ENCODE measurements around the gene PLEKHG2.

PLEKHG2 gene

DNA sequence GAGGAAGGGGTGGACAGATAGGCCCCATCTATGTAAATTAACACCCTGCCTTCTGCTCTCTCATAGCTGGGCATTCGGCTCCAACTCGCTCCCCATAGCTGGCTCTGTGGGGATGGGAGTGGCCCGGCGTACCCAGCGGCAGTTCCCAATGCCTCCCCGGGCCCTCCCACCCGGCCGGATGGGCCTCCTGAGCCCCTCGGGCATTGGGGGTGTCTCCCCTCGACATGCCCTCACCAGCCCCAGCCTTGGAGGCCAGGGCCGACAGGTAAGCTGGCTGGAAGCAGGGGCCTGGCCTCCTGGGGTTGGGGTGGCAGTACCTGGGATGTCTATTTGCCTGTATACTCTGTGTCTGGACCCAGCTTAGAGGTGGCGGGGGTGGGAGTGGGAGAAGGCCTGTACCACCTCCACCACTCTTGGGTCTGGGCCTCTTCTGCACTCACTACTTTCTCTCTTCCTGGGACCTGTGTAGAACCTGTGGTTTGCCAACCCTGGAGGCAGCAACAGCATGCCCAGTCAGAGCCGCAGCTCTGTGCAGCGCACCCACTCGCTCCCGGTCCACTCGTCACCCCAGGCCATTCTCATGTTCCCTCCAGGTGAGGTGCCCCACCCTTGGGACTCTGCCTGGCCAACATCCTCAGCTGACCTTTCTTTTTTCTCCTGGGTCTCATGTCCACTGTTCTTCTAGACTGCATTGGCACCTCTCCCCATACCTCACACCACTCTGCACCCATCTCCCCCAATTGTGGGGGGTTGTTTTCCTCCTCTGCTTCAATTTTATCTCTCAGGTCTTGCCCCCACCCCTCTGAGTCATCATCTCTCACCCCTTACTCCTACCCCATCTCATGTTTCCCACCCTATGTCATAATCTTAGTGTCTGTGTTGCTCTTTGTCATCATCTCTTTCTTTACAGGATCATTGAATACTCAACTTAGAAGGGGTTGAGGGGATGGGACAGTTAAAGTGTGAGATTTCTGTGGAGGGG lies 31.7 kb upstream of the PLEKHG2 start:
- Mint-ChIP-seq H3K36me3 (ENCODE audit: low read depth) (peaks cover 25% of the 10 kb centered on the region), H3K27ac (peak overlapping the region; percentile 13), H3K4me1 (no peaks in the 10 kb centered on the region), H3K9me3 (no peaks in the 10 kb centered on the region), H3K4me3 (no peak overlapping the region), H3K27me3 (no peaks in the 10 kb centered on the region)
- no peak for ATAC-seq
- DNase-seq: no peak

DNA sequence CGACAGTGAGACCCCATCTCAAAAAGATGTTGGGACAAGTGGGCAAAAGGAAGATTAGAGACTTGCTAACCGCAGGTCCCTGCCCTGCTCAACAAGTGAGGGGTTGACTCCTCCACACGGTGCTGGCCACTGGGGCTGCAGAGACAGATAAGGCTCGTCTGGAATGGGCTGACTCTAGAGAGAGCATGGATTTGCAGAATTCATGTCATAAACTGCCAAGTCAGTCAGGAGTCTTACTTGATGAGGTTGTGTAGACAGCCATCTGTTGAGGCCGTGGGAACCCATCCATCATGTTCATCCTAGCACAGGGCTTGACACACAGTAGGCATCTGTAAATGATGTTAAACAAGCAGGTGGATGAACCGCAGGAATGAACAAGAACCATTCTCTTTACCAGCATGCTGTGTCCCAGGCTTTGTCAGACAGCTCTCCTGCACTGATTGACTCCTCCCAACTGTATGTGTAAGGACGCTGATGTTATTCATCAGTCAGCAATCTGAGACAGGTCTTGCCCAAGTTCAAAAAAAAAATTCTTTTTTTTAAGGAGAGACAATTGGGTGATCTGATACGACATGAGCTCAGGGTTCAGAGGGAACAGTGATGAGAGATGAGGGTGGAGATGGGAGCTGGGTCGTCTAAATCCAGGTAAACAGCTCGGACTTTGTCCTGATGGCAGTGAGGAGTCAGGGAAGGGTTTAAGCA lies 30.4 kb upstream of the PLEKHG2 start:
- Mint-ChIP-seq H3K27ac (no peak overlapping the region), H3K27me3 (no peaks in the 10 kb centered on the region), H3K4me3 (no peak overlapping the region), H3K4me1 (no peaks in the 10 kb centered on the region), H3K9me3 (no peaks in the 10 kb centered on the region), H3K36me3 (ENCODE audit: low read depth) (peaks cover 26% of the 10 kb centered on the region)
- DNase-seq: no peak
- ATAC-seq: no peak

DNA sequence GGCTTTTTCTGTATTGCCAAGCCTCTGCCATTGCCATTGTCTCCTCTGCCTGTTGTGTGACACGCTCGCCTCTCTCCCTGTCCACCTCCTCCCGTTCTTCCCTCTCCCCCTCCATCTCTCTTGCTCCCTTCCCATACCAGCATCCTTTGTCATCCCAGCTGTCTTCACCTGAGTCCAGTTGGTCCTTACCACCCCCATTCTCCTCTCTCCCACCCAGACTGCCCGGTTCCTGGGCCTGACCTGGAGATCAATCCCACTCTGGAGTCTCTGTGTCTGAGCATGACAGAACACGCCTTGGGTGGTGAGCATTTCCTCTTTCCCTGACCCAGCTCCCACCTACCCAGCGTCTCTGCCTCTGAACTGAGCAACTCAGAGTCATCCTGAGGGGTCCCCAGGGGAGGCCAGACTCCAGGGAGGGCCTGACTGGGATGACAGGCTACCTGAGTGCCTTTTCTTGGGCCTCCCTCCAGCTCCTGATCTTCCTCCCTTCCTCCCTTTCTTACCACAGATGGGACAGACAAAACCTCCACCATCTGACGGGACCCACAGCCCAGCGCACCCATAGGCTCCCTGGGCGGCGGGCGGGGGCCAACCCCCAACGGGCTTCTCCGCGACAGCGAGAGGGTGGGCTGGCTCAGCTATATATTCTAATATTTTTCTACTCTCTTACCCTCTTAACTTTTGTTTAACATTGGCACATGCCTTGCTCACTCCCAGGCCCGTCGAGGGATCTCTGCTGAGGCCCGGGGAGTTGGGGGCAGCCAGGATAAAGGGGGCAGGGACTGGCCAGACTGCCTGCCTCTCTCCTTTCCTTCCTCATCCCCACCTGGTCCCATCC lies 29.3 kb upstream of the PLEKHG2 start:
- H3K9me3 Mint-ChIP-seq: no peaks in the 10 kb centered on the region
- H3K27ac Mint-ChIP-seq: no peak overlapping the region
- H3K4me3 Mint-ChIP-seq: no peak overlapping the region
- DNase-seq: no peak
- H3K36me3 Mint-ChIP-seq (ENCODE audit: low read depth): peaks cover 24% of the 10 kb centered on the region
- no peak for ATAC-seq
- peaks cover 1% of the 10 kb centered on the region for H3K4me1 Mint-ChIP-seq
- H3K27me3 Mint-ChIP-seq: no peaks in the 10 kb centered on the region

DNA sequence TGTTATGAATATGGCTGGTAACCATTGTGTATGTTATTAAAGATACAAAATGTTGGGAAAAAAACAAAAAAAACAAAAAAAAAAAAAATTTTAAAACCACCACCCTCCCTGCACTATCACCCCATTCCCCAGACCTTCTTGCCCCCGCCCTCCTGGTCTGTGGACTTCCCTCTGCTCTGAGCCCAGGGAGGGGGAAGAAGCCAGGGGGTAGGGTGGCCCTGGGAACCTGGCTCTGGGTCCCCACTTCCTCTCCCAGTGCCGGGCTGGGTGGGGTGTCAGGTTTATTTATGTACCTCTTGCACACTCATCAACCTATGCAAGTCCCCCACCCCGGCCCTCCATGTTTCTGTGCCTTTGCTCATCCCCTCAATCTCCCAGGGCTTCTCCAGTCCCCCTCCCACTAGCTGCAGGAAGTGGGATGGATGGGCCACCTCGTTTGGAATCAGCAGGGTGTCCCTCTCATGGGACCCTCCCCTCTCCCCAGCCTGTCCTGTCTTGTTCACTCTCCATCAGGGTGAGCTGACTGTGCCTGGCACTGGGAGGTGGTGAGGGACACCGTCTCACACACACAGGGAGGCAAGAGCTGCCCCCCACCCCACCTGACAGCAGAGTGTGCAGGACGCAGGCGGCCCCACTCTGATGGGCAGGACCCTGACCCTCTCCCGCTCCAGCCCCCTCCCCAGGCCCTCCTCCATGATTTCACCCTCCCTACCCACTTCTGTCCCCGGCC lies 27.5 kb upstream of the PLEKHG2 start:
- H3K27ac Mint-ChIP-seq: peak overlapping the region; percentile 27
- H3K4me3 Mint-ChIP-seq: no peak overlapping the region
- peaks cover 32% of the 10 kb centered on the region for H3K36me3 Mint-ChIP-seq (ENCODE audit: low read depth)
- no peaks in the 10 kb centered on the region for H3K9me3 Mint-ChIP-seq
- H3K4me1 Mint-ChIP-seq: peaks cover 12% of the 10 kb centered on the region
- no peak for ATAC-seq
- no peak for DNase-seq
- H3K27me3 Mint-ChIP-seq: no peaks in the 10 kb centered on the region

DNA sequence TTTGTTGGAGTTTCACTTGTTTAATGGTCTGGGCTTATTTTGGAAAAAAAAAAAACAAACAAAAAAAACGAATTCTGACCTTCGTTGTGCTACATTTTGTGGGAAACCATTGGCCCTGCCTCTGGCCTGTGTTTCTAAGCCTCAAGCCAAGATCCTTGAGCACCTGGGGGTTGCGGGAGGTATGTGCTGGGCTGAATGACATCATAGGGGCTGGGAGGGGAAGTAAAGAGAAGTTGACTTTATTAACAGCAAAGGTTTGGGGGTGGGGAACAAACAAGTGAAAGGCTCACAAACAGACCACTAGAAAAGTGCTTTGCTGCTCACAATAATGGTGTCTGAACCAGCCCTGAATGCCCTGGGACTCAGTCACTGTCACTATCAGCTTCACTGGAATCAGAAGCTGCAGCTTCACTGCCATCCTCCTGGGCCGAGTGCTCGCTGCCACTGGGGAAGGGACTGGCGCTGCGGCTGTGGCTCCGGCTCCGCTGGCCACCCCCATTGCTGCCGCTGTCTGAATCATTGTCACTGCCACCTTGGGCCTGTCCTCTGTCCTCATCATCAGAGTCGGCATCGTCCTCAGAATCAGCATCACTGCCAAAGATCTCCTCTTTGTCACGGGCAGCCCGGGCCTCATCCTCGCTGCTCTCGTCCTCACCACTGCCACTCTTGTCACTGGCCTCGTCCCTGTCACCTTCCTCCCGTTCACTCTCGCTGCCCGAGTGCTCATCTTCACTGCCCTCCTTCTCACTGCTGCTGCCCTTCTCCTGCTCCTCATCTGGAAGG lies 26.6 kb upstream of the PLEKHG2 start:
- no peak overlapping the region for H3K27ac Mint-ChIP-seq
- peaks cover 16% of the 10 kb centered on the region for H3K4me1 Mint-ChIP-seq
- ATAC-seq (no peak), DNase-seq (no peak)
- peaks cover 31% of the 10 kb centered on the region for H3K36me3 Mint-ChIP-seq (ENCODE audit: low read depth)
- H3K27me3 Mint-ChIP-seq: no peaks in the 10 kb centered on the region
- no peak overlapping the region for H3K4me3 Mint-ChIP-seq
- no peaks in the 10 kb centered on the region for H3K9me3 Mint-ChIP-seq

DNA sequence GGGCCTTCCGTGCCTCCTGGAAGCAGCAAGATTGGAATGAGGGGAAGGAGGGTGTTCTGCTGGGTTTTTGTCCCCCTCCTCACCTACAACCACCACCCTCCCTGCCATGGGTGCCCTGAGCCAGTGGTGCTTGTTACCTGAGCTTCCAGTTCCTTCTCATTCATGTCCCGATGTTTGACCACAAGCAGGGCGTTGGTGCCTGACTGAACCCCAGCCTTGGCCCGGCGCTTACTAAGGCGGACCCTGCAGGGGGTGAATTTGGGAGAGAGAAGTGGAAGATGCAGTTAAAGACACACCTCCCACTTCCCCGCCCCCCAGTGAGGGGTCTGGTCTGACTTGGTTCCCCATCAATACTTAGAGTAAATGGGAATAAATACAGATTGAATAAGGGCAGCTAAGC lies 25.9 kb upstream of the PLEKHG2 start:
- ATAC-seq (no peak), DNase-seq (no peak)
- H3K27me3 Mint-ChIP-seq: peaks cover 3% of the 10 kb centered on the region
- H3K27ac Mint-ChIP-seq: no peak overlapping the region
- no peak overlapping the region for H3K4me3 Mint-ChIP-seq
- H3K36me3 Mint-ChIP-seq (ENCODE audit: low read depth): peaks cover 30% of the 10 kb centered on the region
- no peaks in the 10 kb centered on the region for H3K9me3 Mint-ChIP-seq
- peaks cover 24% of the 10 kb centered on the region for H3K4me1 Mint-ChIP-seq

DNA sequence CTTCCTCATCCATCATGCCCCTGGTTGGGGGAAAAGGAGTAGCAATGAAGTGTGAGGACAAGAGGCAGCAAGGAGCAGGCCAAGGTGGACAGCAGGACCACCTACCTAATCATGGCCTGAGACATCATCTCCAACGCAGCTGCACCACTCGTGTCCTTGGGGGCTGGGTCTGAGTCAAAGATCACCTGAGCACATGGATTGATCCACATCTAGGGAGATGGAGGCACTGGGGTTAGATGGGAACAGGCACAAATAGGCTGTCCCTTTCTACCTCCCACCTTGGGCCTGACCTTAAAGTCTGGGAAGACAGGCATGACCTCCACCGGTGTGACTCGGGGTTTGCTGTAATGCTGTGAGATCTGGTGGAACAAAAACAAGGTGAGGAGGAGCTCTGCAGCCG lies 23.8 kb upstream of the PLEKHG2 start:
- no peaks in the 10 kb centered on the region for H3K9me3 Mint-ChIP-seq
- peaks cover 29% of the 10 kb centered on the region for H3K36me3 Mint-ChIP-seq (ENCODE audit: low read depth)
- no peak for DNase-seq
- H3K27ac Mint-ChIP-seq: peak overlapping the region; percentile 85
- no peak overlapping the region for H3K4me3 Mint-ChIP-seq
- H3K4me1 Mint-ChIP-seq: peaks cover 41% of the 10 kb centered on the region
- no peak for ATAC-seq
- peaks cover 3% of the 10 kb centered on the region for H3K27me3 Mint-ChIP-seq

DNA sequence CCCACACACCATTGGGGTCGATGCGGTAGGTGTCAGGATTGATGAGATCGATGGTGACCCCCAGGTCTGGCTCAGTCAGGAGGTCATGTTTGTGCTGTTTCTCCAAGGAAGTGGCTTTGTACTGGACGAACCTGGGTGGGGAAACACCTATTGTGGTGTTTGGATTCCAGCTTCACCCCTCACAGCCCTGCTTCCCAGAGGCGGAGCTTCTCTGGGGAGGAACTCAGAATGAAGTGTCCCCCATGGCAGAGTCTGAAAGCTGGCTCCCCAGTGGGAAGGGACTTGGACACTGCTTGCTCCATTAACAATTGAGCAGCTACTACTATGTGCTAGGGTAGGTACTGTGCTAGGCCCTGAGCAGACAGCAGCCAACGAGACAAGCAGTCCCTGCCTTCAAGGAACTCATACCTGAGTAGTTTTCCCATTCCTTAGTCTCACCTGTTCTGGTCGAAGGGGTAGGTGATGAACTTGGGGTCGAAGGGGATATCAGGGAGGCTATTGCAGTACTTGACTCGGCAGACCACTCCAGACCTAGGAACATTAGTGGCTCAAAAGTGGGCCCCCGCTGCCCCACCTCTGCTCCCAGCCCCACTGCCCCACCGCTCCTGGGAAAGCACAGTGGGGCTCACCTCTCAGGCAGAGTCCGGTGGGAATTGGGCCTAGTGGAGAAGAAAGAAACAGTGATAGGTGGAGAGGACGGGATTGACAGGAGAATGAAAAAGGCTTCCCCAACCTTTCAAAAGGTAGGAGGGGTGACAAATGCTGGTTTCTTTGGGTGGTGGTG lies 22.6 kb upstream of the PLEKHG2 start:
- peaks cover 44% of the 10 kb centered on the region for H3K4me1 Mint-ChIP-seq
- H3K9me3 Mint-ChIP-seq: no peaks in the 10 kb centered on the region
- no peak for DNase-seq
- H3K27ac Mint-ChIP-seq: peak overlapping the region; percentile 97
- peak overlapping the region; percentile 88 for H3K4me3 Mint-ChIP-seq
- no peak for ATAC-seq
- peaks cover 3% of the 10 kb centered on the region for H3K27me3 Mint-ChIP-seq
- H3K36me3 Mint-ChIP-seq (ENCODE audit: low read depth): peaks cover 32% of the 10 kb centered on the region

DNA sequence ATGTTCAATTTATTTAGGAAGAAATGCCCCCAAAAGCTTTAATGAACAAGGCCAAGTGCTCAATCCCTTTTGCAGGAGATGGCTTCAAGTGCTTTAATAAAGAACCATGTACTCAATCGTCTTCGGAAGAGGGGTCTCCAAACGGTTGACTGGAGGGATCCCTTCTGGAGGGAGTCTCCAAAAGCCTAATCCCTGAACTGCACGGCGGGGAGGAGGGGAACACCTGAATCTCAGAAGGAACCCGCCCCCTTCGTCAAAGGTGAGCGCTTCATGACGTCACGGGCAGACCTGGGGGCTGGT lies 22.1 kb upstream of the PLEKHG2 start:
- H3K4me1 Mint-ChIP-seq: peaks cover 44% of the 10 kb centered on the region
- peaks cover 33% of the 10 kb centered on the region for H3K36me3 Mint-ChIP-seq (ENCODE audit: low read depth)
- H3K4me3 Mint-ChIP-seq: peak overlapping the region; percentile 88
- H3K27ac Mint-ChIP-seq: peak overlapping the region; percentile 97
- DNase-seq (no peak), ATAC-seq (no peak)
- peaks cover 3% of the 10 kb centered on the region for H3K27me3 Mint-ChIP-seq
- no peaks in the 10 kb centered on the region for H3K9me3 Mint-ChIP-seq

DNA sequence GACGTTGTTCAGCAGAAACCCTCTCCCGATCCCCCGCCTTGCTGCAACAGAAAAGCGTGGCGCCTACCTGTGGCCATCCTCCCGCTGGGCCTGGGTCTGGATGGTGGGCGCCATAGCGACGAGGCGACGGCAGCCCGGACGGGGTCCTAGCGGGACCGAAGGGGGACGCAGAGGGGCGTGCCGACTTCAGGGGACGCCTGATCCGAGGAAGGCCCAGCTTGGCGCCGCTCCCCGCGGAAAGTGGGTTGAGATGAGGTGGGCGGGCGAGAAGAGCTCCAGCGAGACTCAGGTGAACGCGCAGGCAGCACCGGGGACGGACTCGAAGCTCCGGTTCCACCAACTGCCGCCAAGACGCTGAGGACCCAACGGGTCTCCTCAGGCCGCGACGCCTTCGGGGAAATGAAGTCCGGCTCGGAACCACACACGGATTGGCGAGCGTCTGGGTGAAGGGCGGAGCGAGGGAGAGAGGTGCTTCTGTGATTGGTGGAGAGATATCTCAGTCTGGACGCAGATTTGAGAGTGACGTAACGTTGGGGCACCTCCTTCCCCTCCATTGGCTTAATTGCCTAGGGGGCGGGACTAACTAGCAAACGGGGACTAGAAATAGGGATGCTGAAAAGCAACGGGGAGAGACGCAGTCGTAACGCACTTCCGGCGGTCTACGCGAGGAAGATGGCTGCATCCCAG lies 21.6 kb upstream of the PLEKHG2 start, which contains the start of the genes MED29 and PAF1:
TSS of gene MED29 (plus strand) at position 628 of the 687 bp plus-strand sequence. CDS start at position 673, 45 bp downstream.
TSS of gene PAF1 (minus strand) at position 356 of the 687 bp plus-strand sequence. CDS start at position 114, 242 bp downstream.
- peak; percentile 93 for DNase-seq
- Mint-ChIP-seq H3K4me3 (peak within 1 kb of the TSS; percentile 88), H3K27ac (peak within 1 kb of the TSS; percentile 97), H3K27me3 (peaks cover 3% of the 10 kb centered on the region), H3K36me3 (ENCODE audit: low read depth) (peaks cover 32% of the 10 kb centered on the region), H3K9me3 (no peaks in the 10 kb centered on the region), H3K4me1 (peaks cover 44% of the 10 kb centered on the region)
- ATAC-seq: peak; percentile 97

DNA sequence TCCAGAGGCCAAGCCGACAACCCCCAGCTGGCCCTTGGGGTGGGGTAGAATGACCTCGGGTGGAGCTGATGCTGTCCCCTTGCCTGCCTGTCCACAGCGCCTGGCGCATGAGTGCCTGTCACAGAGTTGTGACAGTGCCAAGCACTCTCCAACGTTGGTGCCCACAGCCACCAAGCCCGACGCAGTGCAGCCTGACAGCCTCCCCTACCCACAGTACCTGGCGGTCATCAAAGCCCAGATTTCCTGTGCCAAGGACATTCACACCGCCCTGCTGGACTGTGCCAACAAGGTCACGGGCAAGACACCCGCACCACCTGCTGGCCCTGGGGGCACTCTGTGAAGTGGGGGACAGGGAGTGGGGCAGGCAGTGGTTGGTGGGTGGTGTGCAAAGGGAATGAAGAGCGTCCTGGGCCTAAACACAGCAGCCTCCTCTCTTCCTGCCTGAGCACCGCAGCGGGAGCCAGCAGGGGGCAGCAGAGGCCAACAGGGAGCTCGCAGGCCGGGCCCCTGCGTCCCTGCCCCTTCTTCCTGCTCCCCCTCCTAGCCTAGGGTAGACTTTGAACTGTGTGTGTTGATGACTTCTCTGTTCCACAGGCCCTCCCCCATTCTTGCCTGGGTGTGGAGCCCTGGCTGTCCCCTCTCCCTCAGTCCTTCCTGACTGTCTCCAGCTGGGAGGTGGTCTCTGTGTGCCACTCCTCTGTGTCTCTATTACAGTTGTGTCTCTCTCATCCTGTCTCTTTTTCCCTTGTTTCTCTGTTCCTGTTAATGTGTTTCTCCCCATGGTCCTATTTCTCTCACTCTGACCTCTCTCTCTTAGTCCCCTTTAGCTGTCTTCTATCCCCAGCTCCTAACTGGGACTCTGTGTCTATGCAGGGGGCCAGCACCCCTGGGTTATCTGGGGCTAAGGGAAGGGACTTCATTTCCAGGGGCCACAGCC lies 14.8 kb upstream of the PLEKHG2 start:
- Mint-ChIP-seq H3K4me1 (peaks cover 64% of the 10 kb centered on the region), H3K9me3 (no peaks in the 10 kb centered on the region), H3K27me3 (no peaks in the 10 kb centered on the region), H3K36me3 (ENCODE audit: low read depth) (peaks cover 15% of the 10 kb centered on the region), H3K4me3 (peak overlapping the region; percentile 56), H3K27ac (peak overlapping the region; percentile 89)
- DNase-seq (peak; percentile 98), ATAC-seq (peak; percentile 55)
